Gastroesophageal sphincter (tissue), 3 donors: ENCODE results near the gene TNFRSF12A.

Source experiments
- CTCF ChIP-seq, 4 experiments: fragments of 200-600 bp in 2 of 4; fragments of 450-650 bp in 2 of 4; sonication (generic) in 1 of 4; IDR thresholded peaks; one replicate each; pipeline ENCODE4 v1.5.1; 2017 to 2019; ENCODE audit warnings: antibody characterized with exemption in 4 of 4, mild to moderate bottlenecking in 2 of 4, moderate library complexity in 2 of 4
- EP300 ChIP-seq: sonication (generic); formaldehyde crosslinking; IDR thresholded peaks from one replicate; pipeline ENCODE4 v1.6.1; 2017; ENCODE audit warnings: antibody characterized with exemption, mild to moderate bottlenecking
- POLR2A ChIP-seq, 2 donors: fragments of 450-650 bp; IDR thresholded peaks; one replicate each; pipeline ENCODE4 v1.6.1; 2017; ENCODE audit warnings: antibody characterized with exemption in 2 of 2, mild to moderate bottlenecking in 2 of 2, moderate library complexity in 1 of 2
- POLR2AphosphoS5 ChIP-seq: sonication (generic); formaldehyde crosslinking; IDR thresholded peaks from one replicate; pipeline ENCODE4 v1.6.1; 2017; ENCODE audit warnings: antibody characterized with exemption

- TF ChIP-seq EP300 (no peak), POLR2A (IDR thresholded peaks at IDR 0.05) (no peak), CTCF (IDR thresholded peaks at IDR 0.05) (no peak), POLR2AphosphoS5 (no peak)
Measured at GRCh38 chr16:3044708-3045107, 24.5 kb downstream of the TNFRSF12A start.
